NOMO-1 (cell line): ENCODE results near the gene ZMAT2.
"Not testable (repeated sequence)": the region's sequence is repeated elsewhere in the genome, so short reads cannot be mapped to it uniquely, and the experiment has no call there.

Experiments used
- DNase-seq, 2 experiments: peaks; one replicate each; lab custom pipeline; 2025; ENCODE audit not compliant: unreplicated experiment in 2 of 2; lab: John Stamatoyannopoulos, UW

Gene ZMAT2

DNA sequence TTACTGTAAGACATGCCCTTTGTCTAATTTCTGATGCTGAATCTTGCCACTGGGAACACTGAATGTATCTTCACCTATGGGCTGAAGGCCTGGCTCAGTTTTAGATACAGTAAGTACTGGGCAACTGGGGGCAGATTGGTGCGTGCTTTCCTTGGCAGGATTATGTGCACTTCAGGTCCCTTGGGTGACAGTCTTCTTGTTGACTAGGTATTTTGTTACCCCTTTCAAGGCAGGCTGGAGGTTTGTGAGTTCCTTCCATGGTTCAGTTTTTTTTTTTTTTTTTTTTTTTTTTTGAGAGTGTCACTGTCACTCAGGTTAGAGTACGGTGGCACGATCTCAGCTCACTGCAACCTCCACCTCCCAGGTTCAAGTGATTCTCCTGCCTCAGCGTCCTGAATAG, 7.6 kb downstream of the ZMAT2 start:
- no peak for DNase-seq

- DNase-seq: not testable (repeated sequence)
Observed at GRCh38 chr5:140708787-140709186, 8.5 kb downstream of the ZMAT2 start.

- DNase-seq: peak; percentile 79 to 87
Observed at GRCh38 chr5:140710899-140711552, 10.8 kb downstream of the ZMAT2 start.

DNA sequence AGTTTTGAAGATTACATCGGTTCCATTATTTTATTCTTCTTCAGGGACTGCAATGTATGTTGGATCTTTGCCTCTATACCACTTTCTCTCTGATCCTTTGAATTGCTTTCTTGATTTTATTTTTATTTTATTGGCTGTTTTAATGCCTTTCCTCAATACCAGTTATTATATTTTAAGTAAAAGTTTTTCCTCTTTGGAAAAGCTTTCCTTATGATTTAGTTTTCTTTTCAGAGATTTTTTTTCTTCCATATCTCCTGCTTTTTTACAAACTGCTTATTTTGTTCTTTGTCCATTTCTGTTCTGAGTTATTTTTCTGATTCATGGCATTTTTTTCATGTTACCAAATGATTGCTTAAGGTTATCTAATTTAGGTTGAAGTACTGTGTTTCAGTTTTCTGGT, 11.5 kb downstream of the ZMAT2 start:
- DNase-seq: no peak

DNA sequence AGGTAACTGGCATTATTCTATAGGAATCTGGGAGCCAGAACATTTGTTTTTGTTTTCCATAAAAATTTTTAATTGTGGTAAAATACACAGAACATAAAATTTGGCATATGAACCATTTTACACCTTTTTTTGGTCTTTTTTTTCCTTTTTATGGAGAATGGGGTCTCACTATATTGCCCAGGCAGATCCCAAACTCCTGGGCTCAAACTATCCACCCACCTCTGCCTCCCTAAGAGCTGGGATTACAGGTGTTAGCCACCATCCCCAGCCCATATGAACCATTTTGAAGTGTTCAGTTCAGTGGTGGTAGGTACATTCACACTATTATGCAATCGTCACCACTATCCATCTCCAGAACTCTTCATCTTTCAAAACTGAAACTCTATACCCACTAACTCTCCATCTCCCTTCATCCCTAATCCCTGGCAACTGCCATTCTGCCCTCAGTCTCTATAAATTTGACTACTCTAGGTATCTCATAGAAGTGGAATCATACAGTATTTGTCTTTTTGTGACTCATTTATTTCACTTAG, 13.4 kb downstream of the ZMAT2 start:
- DNase-seq: no peak

DNA sequence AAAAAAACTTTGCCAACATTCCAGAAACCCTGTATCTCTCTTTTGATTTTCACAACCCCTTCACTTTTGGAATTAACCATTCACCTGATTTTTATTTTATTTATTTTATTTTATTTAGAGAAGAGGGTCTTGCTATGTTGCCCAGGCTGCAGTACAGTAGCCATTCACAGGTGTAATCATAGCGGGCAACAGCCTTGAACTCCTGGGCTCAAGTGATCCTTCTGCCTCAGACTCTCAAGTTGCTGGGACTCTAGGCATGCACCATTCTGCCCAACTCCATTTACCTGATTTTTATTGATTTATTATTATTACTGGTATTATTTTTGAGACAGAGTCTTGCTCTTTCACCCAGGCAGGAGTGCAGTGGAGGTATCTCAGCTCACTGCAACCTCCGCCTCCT, 16.0 kb downstream of the ZMAT2 start:
- DNase-seq: not testable (repeated sequence)

DNA sequence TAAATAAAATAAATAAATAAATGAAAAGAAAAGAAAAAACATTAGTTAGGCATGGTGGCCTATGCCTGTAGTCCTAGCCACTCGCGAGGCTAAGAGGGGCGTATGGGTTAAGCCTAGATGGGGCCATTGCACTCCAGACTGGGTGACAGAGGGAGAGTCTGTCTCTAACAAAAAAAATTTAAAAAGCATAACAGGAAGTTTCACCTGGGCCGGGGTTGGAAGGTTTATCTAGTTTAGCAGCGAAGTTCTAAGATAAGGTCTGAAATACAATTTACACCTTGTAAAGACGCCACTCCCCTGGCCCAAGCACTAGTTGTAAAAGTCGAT, 18.0 kb downstream of the ZMAT2 start:
- no peak for DNase-seq

- DNase-seq: peak; percentile 21 to 31
Observed at GRCh38 chr5:140720738-140721137, 20.5 kb downstream of the ZMAT2 start.

DNA sequence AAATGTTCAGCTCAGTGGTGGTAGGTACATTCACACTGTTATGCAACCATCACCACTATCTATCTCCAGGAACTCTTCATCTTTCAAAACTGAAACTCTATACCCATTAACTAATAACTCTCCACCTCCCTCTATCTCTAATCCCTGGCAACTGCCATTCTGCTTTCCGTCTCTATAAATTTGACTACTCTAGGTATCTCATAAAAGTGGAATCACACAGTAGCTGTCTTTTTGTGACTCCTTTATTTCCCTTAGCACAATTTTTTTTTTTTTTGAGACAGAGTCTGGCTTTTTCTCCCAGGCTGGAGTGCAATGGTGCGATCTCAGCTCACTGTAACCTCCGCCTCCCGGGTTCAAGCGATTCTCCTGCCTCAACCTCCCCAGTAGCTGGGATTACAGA, 21.1 kb downstream of the ZMAT2 start:
- not testable (repeated sequence) for DNase-seq

DNA sequence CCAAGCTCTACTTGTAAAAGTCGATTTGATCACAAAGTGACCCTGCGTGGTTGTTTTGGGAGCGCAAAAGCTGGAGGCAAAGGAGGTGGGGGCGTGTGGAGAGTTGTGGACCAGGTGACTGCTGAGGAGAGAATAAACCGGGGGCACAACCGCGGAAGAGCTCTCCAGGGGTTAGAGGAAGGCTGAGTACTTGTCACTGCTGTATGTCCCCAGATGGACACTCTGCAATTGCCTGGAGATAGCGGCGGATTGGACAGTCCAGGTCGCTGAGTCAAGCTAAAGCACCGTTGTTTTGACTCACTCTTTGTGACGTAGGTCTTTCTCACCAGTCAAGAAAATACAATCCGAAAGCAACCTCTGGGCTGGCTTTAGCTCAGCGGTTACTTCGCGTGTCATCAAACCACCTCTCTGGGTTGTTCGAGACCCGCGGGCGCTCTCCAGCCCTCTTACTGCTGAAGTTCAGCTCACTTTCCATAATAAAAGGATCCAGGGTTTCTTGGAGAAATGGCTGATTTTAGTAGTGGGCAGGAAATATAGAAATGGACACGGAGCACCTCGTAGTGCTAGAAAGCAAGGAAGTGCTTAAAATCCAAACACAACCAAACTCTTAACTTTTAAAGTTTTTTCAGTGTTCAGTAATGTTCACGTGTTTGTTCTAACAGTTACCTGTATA, 25.7 kb downstream of the ZMAT2 start:
- DNase-seq: peak; percentile 37 to 62

DNA sequence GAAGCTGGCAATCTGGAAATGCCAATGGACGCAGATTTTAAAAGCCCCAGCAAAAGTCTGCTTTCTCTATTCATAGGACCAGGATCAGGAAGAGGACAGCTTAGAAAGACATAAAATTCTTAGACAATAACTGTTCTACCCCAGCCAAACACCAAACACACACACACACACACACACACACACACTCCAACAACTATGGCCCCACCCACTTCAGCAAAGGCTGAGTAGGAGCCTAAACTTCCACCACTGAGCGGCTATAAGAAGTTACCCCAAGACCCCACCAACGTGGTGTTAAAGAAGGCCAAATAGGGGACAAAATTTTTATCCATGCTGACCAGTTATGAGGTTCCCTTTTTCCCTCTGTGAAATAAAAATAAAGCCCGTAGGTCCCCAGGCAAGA, 32.9 kb downstream of the ZMAT2 start:
- DNase-seq: no peak

GRCh38 chr5:140734354-140734753, 34.1 kb downstream of the ZMAT2 start:
- peak in 1 of 2 experiments; percentile 3 for DNase-seq

GRCh38 chr5:140737486-140737885, 37.2 kb downstream of the ZMAT2 start:
- no peak for DNase-seq

DNA sequence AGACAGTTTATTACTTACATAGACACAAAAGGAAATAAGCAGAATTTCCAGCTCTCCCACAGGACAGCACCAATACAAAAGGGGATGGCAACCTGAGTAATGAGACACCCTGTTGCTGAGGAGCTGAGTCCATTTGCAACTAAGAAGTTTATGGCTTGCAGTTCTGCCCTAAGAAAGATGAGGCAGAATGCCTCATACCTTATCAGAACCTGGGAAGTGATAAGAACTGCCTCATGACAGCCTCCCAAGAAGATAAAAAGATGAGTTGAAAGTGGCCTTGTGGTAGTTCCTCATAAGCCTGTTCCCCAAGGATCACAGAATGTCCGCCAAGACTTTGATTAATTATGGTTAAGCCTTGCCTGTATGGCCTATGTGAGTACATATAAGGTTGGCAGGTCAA, 41.7 kb downstream of the ZMAT2 start:
- DNase-seq: no peak

GRCh38 chr5:140753561-140753960, 53.3 kb downstream of the ZMAT2 start:
- DNase-seq: no peak
